Upper lobe of left lung (tissue), 6 donors: Measurements from ENCODE around the gene PPP1R14B. TPM values are rescaled to one million over a fixed set of nuclear protein-coding genes. Genes with fewer than 3 reads are reported as not detected.
A peak's percentile ranks its signal among the peaks of the same experiment; 100 is the strongest.

Experiments used
- ATAC-seq, 2 donors: fragments of 200-7000 bp; cut with Tn5 transposase; one replicate each; pipeline ENCODE4 v1.9.1; 2022; ENCODE audit warnings: mild to moderate bottlenecking in 2 of 2, moderate library complexity in 2 of 2; ENCODE audit not compliant: low FRiP score in 2 of 2
- DNase-seq, 2 donors: peaks; one replicate each; pipeline ENCODE4 v3.0.0-alpha.2; 2019 to 2020
- H3K27ac ChIP-seq, 4 donors: fragments of 200-600 bp; sonication (generic); one replicate each; pipeline ENCODE4 v1.5.1; 2016 to 2019
- H3K27me3 ChIP-seq, 4 donors: fragments of 200-600 bp; sonication (generic); one replicate each; pipeline ENCODE4 v1.5.1; 2017 to 2019
- H3K36me3 ChIP-seq, 4 donors: fragments of 200-600 bp; sonication (generic); one replicate each; pipeline ENCODE4 v1.5.1; 2016 to 2019
- H3K4me1 ChIP-seq, 4 donors: fragments of 200-600 bp; sonication (generic); one replicate each; pipeline ENCODE4 v1.5.1; 2018 to 2019
- H3K4me3 ChIP-seq, 4 donors: fragments of 200-600 bp; sonication (generic); one replicate each; pipeline ENCODE4 v1.5.1; 2017 to 2019; ENCODE audit warnings: mild to moderate bottlenecking in 2 of 4, moderate library complexity in 1 of 4
- H3K9me3 ChIP-seq, 4 donors: fragments of 200-600 bp; sonication (generic); one replicate each; pipeline ENCODE4 v1.5.1; 2018 to 2019
- EP300 ChIP-seq, 4 donors: sonication (generic); formaldehyde crosslinking; IDR thresholded peaks; one replicate each; pipeline ENCODE4 v1.5.1; 2017; ENCODE audit warnings: antibody characterized with exemption in 4 of 4, control low read depth in 2 of 4
- POLR2A ChIP-seq, 4 donors: fragments of 450-650 bp; IDR thresholded peaks; one replicate each; pipeline ENCODE4 v1.5.1; 2016 to 2017; ENCODE audit warnings: antibody characterized with exemption in 4 of 4, mild to moderate bottlenecking in 2 of 4
- POLR2AphosphoS5 ChIP-seq, 2 donors: sonication (generic); formaldehyde crosslinking; IDR thresholded peaks; one replicate each; pipeline ENCODE4 v1.5.1; 2017; ENCODE audit warnings: antibody characterized with exemption in 2 of 2
- WGBS, 2 donors: methylation state at CpG; one replicate each; pipeline ENCODE4 v1.1.5; 2017 to 2018; 5-methylcytosine and 5-hydroxymethylcytosine counted together
- total RNA-seq, 6 donors: library from RNA; depleted of rRNA in 4 of 6; stranded (reverse); fragments of >200 nt in 4 of 6; gene quantifications; one replicate each; pipeline versions ENCODE4 v1.1.0 to v1.2.1, GENCODE V29; 2016 to 2021
- TF ChIP-seq, protein P1 (sequence below), 6 experiments: fragments of 450-650 bp in 4 of 6; fragments of 200-600 bp in 2 of 6; sonication (generic) in 2 of 6; IDR thresholded peaks; one replicate each; pipeline ENCODE4 v1.5.1; 2016 to 2019; ENCODE audit warnings: antibody characterized with exemption in 6 of 6
- donor health status: DM: no; HTN: no; CAD: no; lungs with moderate emphysema.
- donor health status: DM: no; HTN: yes; CAD: no; lungs with severe emphysema.

Gene PPP1R14B
- total RNA-seq, 6 donors from 2014 or later: 51.4 to 118 (median 60.3) TPM

DNA sequence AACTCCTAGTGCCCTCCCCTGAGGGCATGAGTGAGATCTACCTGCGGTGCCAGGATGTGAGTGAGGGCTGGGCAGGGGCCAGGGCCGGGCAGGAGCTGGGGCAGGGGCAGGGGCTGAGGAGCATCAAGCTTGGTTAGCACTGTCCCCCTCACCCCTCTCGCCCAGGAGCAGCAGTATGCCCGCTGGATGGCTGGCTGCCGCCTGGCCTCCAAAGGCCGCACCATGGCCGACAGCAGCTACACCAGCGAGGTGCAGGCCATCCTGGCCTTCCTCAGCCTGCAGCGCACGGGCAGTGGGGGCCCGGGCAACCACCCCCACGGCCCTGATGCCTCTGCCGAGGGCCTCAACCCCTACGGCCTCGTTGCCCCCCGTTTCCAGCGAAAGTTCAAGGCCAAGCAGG, 26.5 kb downstream of the PPP1R14B start:
- Histone ChIP-seq H3K4me3 (no peak overlapping the region), H3K9me3 (no peaks in the 10 kb centered on the region), H3K4me1 (peaks cover 4 to 10% (median 7%) of the 10 kb centered on the region in 4 donors), H3K36me3 (peaks cover 4 to 52% (median 34%) of the 10 kb centered on the region in 4 donors), H3K27me3 (no peaks in the 10 kb centered on the region), H3K27ac (no peak overlapping the region)
- peak in 1 of 2 donors; percentile 62 for DNase-seq
- no peak for ATAC-seq
- 87% methylated on average over 12 of the region's 17 CpGs; no CpG with 5 or more reads in 1 of the 2 donors for WGBS, 2 donors
- no peak for TF ChIP-seq POLR2A (IDR thresholded peaks at IDR 0.05)
- no peak for TF ChIP-seq POLR2AphosphoS5 (IDR thresholded peaks at IDR 0.05)
- TF ChIP-seq, protein P1, sequence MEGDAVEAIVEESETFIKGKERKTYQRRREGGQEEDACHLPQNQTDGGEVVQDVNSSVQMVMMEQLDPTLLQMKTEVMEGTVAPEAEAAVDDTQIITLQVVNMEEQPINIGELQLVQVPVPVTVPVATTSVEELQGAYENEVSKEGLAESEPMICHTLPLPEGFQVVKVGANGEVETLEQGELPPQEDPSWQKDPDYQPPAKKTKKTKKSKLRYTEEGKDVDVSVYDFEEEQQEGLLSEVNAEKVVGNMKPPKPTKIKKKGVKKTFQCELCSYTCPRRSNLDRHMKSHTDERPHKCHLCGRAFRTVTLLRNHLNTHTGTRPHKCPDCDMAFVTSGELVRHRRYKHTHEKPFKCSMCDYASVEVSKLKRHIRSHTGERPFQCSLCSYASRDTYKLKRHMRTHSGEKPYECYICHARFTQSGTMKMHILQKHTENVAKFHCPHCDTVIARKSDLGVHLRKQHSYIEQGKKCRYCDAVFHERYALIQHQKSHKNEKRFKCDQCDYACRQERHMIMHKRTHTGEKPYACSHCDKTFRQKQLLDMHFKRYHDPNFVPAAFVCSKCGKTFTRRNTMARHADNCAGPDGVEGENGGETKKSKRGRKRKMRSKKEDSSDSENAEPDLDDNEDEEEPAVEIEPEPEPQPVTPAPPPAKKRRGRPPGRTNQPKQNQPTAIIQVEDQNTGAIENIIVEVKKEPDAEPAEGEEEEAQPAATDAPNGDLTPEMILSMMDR (IDR thresholded peaks at IDR 0.05): no peak
- no peak for TF ChIP-seq EP300 (IDR thresholded peaks at IDR 0.05)

DNA sequence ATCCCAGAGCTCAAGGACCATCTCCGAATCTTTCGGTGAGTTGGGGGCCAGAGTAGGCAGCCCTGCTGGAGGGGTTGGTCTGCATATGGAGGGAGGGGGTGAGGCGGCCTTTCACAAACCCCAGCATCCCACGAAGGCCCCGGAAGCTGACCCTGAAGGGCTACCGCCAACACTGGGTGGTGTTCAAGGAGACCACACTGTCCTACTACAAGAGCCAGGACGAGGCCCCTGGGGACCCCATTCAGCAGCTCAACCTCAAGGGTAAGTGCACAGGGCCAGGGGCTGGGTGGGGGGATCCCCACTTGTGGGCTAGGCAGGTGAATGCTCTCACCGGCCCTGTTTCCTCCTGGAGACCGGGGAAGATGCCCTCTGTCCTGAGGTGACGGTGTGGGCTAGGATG, 27.0 kb downstream of the PPP1R14B start:
- WGBS, 2 donors: 92 to 93% methylated on average over 3 to 10 of the region's 10 CpGs
- Histone ChIP-seq H3K4me3 (no peak overlapping the region), H3K27ac (no peak overlapping the region), H3K4me1 (peaks cover 0 to 5% (median 1%) of the 10 kb centered on the region in 4 donors), H3K9me3 (no peaks in the 10 kb centered on the region), H3K27me3 (no peaks in the 10 kb centered on the region), H3K36me3 (peaks cover 4 to 58% (median 34%) of the 10 kb centered on the region in 4 donors)
- no peak for TF ChIP-seq EP300 (IDR thresholded peaks at IDR 0.05)
- DNase-seq (peak in 1 of 2 donors; percentile 22), ATAC-seq (no peak)

DNA sequence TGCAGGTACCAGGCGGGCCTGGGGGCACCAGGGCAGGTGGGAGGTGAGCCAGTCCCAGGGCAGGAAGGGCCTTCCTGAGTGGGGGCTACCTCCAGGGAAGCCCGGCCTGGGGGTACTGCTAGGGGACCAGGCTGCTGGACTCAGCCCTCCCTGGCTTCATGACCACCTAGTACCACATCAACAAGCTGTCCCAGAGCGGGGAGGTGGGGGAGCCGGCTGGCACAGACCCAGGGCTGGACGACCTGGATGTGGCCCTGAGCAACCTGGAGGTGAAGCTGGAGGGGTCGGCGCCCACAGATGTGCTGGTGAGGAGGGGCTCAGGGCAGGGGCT, 27.4 kb downstream of the PPP1R14B start:
- Histone ChIP-seq H3K27ac (no peak overlapping the region), H3K4me3 (no peak overlapping the region), H3K27me3 (no peaks in the 10 kb centered on the region), H3K36me3 (peaks cover 4 to 59% (median 34%) of the 10 kb centered on the region in 4 donors), H3K4me1 (peaks cover 0 to under 1% (median 0%) of the 10 kb centered on the region in 4 donors), H3K9me3 (no peaks in the 10 kb centered on the region)
- ATAC-seq (no peak), DNase-seq (peak in 1 of 2 donors; percentile 71)
- TF ChIP-seq POLR2A (IDR thresholded peaks at IDR 0.05) (no peak), EP300 (IDR thresholded peaks at IDR 0.05) (no peak), POLR2AphosphoS5 (IDR thresholded peaks at IDR 0.05) (no peak)
- TF ChIP-seq, protein P1 (IDR thresholded peaks at IDR 0.05): no peak
- WGBS, 2 donors: 94% methylated on average over 6 of the region's 7 CpGs; no CpG with 5 or more reads in 1 of the 2 donors

DNA sequence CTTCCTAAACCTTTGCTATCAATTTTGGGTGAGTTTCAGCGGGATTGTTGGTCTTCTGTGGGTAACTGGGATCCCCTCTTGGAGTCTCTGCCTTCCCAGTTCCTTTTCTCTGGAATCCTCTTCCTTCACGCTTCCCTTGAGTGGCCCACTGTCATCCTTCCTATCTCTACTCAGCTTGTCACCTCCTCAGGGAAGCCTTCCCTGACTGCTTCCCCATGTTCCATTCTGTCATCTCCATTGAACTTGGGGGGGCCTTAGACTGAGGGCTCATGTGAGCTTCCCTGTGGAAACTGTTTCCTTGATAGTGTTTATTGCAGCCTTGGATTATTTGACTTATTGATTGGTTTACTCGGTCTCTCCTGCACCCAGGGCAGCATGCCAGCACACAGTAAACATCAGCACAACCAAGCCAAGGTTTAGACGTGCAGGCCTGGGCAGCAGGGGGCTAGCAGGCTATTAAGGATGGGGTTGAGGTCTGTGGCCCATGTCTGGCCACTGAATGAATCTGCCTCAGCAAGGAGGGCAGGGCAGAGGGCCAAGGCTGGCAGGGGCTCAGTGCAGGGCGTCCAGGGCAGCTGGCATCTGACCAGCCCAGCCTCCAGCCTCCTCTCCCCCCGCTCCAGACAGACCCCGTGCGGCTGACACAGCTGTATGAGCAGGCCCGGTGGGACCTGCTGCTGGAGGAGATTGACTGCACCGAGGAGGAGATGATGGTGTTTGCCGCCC, 28.0 kb downstream of the PPP1R14B start:
- WGBS, 2 donors: 75 to 83% methylated on average over 3 to 11 of the region's 11 CpGs
- Histone ChIP-seq H3K9me3 (no peaks in the 10 kb centered on the region), H3K27me3 (no peaks in the 10 kb centered on the region), H3K36me3 (peaks cover 4 to 54% (median 33%) of the 10 kb centered on the region in 4 donors), H3K4me3 (no peak overlapping the region), H3K27ac (no peak overlapping the region), H3K4me1 (no peaks in the 10 kb centered on the region)
- ATAC-seq (no peak), DNase-seq (no peak)
- TF ChIP-seq POLR2AphosphoS5 (IDR thresholded peaks at IDR 0.05) (no peak), EP300 (IDR thresholded peaks at IDR 0.05) (no peak), POLR2A (IDR thresholded peaks at IDR 0.05) (no peak)
- TF ChIP-seq, protein P1 (IDR thresholded peaks at IDR 0.05): no peak

DNA sequence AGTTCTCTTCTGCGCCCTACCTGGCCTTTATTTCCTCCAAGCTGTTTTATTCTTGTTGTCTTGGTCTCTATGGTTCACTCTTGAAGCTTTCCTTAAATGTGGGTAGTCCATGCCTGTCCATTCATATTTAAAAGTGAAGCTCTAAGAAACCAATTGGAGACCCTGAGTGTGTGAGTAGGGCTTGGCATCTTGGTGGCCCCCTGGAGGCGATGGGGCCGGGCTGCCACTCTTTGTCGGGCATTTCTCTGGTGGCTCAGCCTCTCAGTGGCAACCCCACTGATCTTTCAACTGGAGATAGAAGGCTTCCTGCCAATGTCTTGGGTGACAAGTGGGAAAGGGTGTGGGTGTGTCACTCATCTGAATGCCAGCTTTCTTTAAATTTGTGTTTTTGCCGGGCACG, 29.9 kb downstream of the PPP1R14B start:
- H3K36me3 ChIP-seq: peaks cover 4 to 51% (median 27%) of the 10 kb centered on the region in 4 donors

More for the DNA sequence above, 29.9 kb downstream of the PPP1R14B start:
- WGBS, 2 donors: 80 to 87% methylated on average over 6 of the region's 6 CpGs
- no peak overlapping the region for H3K27ac ChIP-seq
- H3K4me3 ChIP-seq: no peak overlapping the region
- H3K9me3 ChIP-seq: no peaks in the 10 kb centered on the region
- DNase-seq (no peak), ATAC-seq (no peak)
- no peaks in the 10 kb centered on the region for H3K27me3 ChIP-seq
- TF ChIP-seq EP300 (IDR thresholded peaks at IDR 0.05): no peak
- TF ChIP-seq POLR2A (IDR thresholded peaks at IDR 0.05): no peak
- no peak for TF ChIP-seq POLR2AphosphoS5 (IDR thresholded peaks at IDR 0.05)
- TF ChIP-seq, protein P1 (IDR thresholded peaks at IDR 0.05): no peak
- H3K4me1 ChIP-seq: no peaks in the 10 kb centered on the region
